CD1c-positive myeloid dendritic cell (primary cell): ENCODE results near the gene KIAA1549.
"Not testable (repeated sequence)": the region's sequence is repeated elsewhere in the genome, so short reads cannot be mapped to it uniquely, and the experiment has no call there.

Source experiments
- DNase-seq: peaks from one replicate; pipeline ENCODE4 v3.0.0-alpha.2; 2016; ENCODE audit errors: extremely low spot score

KIAA1549 gene

DNA sequence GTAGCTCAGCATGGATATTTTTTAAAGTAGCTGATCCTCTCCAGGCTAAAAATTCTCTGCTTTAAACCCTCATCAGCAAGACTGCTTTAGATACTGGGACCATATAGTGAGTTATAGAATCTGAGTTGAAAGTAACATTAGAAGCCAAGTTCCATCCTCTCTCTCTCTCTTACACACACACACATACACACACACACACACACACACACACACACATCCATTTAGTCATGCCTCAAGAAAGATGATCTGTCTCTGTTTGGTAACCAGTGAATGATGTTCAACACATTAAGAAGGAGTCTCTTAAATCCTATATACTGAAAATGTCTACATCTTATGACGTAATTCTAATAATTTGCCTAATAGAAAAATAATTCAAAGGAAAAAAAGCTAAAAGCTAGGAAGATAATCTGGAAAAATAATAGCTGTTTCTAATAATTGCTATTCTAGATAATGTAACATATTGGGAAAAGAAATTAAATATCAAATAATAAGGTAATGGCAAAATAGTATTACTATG, 166.3 kb downstream of the KIAA1549 start:
- no peak for DNase-seq

- no peak for DNase-seq
These were observed 167.2 kb downstream of the KIAA1549 start for GRCh38 chr7:138813945-138814344.

- not testable (repeated sequence) for DNase-seq
These were observed 169.9 kb downstream of the KIAA1549 start for GRCh38 chr7:138811327-138811726.

GRCh38 chr7:138809346-138809745, 171.8 kb downstream of the KIAA1549 start:
- no peak for DNase-seq

GRCh38 chr7:138804618-138805017, 176.6 kb downstream of the KIAA1549 start:
- DNase-seq, result no peak

GRCh38 chr7:138802706-138803105, 178.5 kb downstream of the KIAA1549 start:
- DNase-seq, result no peak

DNA sequence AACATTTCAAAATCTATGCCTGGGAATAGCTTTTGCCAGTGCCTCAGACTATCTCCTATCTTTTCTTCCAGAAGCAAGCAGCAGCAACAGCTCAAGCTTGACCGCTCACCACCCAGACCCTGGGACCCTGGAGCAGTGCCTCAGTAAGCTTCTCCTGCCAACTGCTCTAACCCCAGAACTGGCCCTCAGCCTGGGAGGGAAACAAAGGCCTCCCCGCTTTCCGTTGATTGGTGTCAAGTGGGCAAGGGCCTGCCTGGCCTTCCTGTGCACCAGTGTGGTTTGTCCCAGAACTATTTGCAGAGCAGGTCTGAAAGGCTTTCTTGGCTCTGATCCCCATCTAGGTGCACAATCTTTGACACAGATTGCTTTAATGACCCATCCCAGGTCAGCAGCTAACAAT, 179.9 kb downstream of the KIAA1549 start:
- no peak for DNase-seq

GRCh38 chr7:138799336-138800000, 181.7 kb downstream of the KIAA1549 start:
- DNase-seq, result no peak

GRCh38 chr7:138798836-138799235, 182.4 kb downstream of the KIAA1549 start:
- no peak for DNase-seq

DNA sequence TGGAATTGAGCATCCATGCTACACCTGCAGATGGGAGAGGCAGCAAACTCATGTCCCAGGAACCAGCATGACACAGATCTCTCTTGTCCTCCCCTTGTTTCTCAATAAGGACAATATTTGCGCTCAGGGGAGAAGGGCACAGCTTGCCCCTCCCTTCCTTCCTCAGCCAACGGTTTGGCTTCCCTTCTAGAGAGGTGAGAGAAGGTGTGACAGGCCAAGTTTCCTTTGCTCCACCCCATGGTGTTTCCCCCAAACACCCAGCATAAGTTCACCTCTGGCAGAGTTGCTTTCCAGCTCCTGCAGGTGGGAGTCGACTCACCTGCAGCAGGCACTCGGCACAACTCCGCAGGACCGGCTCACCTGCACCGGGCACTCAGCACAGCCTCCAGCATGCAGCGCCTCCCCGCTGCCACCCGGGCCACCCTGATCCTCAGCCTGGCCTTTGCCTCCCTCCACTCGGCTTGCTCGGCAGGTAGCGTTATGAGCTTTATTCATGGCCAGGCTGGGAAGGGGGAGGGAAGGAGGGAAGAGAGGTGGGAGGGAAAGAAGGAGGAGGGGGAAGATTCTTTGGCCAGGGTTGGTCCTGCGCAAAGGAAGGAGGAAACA, 183.4 kb downstream of the KIAA1549 start, which contains the start of the genes ATP6V0A4 and TMEM213:
TSS of gene ATP6V0A4 (minus strand) at position 482 of the 606 bp plus-strand sequence. CDS start 26,949 bp downstream, outside the sequence.
TSS of gene TMEM213 (plus strand) at position 280 of the 606 bp plus-strand sequence. CDS start at position 391, 111 bp downstream.
- DNase-seq, result no peak

DNA sequence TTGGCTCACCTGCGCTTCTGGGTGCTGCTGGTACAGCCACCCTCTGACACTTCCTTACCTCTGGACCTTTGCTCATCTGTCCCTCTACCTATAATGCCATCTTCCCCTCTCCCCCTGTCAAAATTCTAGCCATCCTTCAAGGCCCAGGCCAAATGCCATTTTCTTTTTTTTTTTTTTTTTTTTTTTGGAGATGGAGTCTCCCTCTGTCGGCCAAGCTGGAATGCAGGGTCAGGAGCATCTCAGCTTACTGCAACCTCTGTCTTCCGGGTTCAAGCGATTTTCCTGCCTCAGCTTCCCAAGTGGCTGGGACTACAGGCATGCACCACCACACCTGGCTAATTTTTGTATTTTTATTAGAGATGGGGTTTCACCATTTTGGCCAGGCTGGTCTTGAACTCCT, 184.1 kb downstream of the KIAA1549 start:
- not testable (repeated sequence) for DNase-seq

- DNase-seq, result no peak
These were observed 185.1 kb downstream of the KIAA1549 start for GRCh38 chr7:138796038-138796615.

DNA sequence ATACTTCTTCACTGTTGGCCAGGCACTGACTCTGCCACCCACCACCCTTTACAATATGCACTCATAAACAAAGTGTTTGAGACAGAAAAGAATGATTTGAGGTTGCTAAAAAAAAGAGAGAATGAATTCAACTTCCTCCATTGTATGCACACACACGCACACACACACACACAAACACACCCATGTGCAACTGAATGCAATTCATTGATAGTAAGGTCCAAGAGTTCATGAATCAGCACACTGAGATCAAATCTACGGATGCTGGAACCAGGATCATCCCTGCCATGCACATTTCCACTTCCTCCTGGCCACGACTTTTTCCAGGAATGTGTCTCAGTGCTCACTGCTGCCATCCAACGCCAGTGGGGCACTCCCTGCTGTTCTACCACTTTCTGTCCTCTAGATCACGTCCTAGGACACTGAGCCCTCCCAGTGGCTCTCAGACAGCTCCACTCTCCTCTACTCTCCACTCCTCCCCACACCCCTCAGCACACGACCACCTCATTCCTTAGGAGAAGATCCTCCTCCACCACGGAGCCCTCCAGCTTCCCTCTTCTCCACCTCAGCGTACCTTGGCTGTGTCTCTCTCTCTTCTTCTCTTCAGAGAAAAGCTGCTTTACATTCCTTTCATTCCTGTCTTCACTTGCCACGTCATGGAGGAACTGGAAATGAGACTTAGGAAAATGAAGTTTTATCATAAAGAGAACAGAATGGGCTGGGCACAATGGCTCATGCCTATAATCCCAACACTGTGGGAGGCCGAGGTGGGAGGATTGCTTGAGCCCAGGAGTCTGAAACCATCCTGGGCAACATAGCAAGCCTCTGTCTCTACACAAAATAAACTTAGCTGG, 195.4 kb downstream of the KIAA1549 start:
- DNase-seq, result no peak

- no peak for DNase-seq
These were observed 196.5 kb downstream of the KIAA1549 start for GRCh38 chr7:138784692-138785091.
